ENCODE data around the gene ARG2. TPM values are rescaled to one million over a fixed set of nuclear protein-coding genes. Genes with fewer than 3 reads are reported as not detected.

Gene ARG2
- 1.8 and 2.3 TPM in 2 replicates for total RNA-seq

GRCh38 chr14:67619446-67620216, at the start of gene ARG2:
TSS of gene ARG2 (plus strand) at chr14:67619920. CDS start at chr14:67619978, 58 bp downstream.
- intact Hi-C loops (cut with micrococcal nuclease) = loop anchor here (1.0 to 2.0 kb wide), 10 partner anchors 19 to 1175 kb away; partner anchors contain the start of genes ATP6V1D, PIGH, RDH11 and TMEM229B

- intact Hi-C loops (cut with micrococcal nuclease) = no loop called here
Observed at GRCh38 chr14:67570453-67570852, 49.3 kb upstream of the ARG2 start.

DNA sequence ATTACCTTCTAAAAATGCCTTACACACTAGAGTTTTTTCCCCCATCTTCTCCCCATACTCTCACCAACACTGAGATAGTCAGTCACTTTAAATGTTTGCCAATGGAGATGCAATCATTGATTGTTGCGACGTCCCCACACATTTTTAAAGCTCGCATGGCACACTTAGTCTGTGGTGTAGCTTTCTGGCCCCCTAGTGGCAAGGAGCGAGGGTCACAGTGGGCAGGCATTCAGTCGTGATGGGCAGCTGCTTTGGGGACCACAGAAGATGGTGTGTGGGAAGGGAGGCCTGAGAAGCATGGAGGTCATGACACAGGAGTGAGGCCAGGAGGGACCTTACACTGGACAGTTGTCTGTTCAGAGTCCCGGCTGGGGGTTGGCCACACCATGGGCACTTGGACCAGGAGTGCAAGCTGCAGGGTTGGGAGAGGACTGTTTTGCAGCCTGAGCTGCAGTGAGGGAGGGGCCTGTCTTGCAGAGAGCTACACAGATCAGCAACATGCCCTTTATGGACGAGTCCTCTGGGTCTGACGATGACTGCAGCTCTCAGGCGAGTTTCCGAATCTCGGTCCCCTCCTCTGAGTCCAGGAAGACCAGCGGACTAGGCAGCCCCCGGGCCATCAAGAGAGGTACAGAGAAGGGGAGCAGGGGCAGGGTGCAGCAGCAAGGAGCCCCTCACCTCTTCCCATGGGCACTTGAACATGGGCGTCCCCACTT, 48.3 kb upstream of the ARG2 start:
- intact Hi-C loops (cut with micrococcal nuclease) = loop anchor here (1.0 kb wide), 3 partner anchors 45 to 144 kb away; no protein-coding TSS in a partner anchor

DNA sequence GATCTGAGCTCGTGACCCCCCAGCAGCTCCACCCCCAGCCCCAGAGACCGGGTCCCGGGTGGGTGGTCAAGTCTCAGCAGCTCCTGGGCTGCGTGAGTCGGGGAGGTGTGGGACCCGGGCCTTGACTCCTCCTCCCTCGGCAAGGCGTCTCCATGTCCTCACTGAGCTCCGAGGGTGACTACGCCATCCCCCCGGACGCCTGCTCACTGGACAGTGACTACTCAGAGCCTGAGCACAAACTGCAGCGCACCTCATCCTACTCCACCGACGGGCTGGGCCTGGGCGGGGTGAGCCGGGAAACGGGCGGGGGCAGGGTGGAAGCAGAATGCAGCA, 47.8 kb upstream of the ARG2 start:
- intact Hi-C loops (cut with micrococcal nuclease) = loop anchor here (1.0 kb wide), 3 partner anchors 46 to 145 kb away; no protein-coding TSS in a partner anchor

DNA sequence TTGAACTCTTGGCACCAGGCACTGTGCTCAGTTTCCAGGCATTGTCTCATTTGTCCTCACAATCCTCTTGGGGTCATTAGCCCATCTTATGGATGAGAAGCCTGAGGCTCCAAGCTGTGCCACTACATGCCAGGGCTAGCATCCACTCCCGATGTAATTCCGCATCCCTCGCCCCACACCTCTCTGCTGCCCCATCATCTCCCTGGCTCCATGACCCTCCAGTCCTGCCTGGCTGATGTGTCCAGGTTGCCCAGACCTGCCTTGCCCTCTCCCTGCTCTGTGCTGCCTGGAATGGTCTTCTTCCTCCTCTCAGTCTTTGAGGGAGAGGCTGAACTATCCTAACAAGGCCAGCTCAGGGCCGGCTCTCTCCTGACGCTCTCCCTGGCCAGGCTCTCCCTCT, 47.1 kb upstream of the ARG2 start:
- intact Hi-C loops (cut with micrococcal nuclease) = no loop called here

- intact Hi-C loops (cut with micrococcal nuclease) = no loop called here
Observed at GRCh38 chr14:67573228-67574010, 46.3 kb upstream of the ARG2 start.

- intact Hi-C loops (cut with micrococcal nuclease) = no loop called here
Observed at GRCh38 chr14:67574156-67574555, 45.6 kb upstream of the ARG2 start.

DNA sequence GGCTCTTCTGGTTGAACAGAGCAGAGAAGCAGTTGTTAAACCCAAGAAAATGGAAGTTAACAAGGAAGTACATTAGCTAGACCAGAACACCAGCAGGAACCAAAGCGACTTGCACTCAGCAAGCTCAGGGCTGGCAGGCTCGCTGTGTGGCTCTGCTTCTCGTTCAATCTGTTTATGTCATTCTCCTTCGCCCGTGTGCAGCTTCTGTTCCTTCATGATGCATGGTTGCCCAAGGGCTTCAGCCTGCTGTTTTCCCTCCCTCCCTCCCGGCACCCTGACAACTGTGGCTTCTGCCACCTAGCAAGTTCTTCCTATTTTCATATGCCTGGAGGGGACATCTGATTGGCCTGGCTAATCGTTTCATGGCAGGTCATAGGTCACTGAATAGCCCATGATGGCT, 44.9 kb upstream of the ARG2 start:
- intact Hi-C loops (cut with micrococcal nuclease) = no loop called here

GRCh38 chr14:67575684-67576083, 44.0 kb upstream of the ARG2 start:
- intact Hi-C loops (cut with micrococcal nuclease) = no loop called here

- intact Hi-C loops (cut with micrococcal nuclease) = no loop called here
Observed at GRCh38 chr14:67576216-67576955, 43.3 kb upstream of the ARG2 start.

DNA sequence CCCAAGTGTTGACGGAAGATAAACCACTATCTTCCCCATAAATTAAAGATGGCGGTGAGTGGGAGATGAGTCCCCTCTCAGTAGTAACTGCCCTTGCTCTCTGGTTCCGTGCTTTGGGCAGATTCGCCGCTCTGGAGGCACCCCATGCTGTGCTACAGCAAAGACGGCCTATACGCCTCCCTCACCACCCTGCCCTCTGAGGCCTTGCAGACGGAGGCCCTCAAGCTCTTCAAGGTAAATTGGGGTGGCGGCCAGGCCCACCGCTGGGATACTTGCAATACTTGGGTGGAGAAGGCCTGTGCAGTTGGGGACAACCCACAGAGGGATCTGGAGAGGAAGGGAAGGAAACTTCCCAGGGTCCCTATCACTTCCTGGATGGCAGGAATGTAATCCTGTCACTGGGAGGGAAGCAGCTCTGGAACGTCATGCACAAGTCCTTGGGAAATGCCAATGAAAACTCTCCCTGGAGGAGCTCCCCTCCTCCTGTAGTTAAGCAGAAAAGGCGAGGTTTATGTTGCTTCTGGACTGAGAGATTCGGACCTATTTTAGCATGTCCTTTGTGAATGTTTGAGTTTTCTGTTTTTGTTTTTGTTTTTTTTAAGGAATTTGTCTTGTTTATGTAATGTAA, 42.4 kb upstream of the ARG2 start:
- intact Hi-C loops (cut with micrococcal nuclease) = no loop called here

DNA sequence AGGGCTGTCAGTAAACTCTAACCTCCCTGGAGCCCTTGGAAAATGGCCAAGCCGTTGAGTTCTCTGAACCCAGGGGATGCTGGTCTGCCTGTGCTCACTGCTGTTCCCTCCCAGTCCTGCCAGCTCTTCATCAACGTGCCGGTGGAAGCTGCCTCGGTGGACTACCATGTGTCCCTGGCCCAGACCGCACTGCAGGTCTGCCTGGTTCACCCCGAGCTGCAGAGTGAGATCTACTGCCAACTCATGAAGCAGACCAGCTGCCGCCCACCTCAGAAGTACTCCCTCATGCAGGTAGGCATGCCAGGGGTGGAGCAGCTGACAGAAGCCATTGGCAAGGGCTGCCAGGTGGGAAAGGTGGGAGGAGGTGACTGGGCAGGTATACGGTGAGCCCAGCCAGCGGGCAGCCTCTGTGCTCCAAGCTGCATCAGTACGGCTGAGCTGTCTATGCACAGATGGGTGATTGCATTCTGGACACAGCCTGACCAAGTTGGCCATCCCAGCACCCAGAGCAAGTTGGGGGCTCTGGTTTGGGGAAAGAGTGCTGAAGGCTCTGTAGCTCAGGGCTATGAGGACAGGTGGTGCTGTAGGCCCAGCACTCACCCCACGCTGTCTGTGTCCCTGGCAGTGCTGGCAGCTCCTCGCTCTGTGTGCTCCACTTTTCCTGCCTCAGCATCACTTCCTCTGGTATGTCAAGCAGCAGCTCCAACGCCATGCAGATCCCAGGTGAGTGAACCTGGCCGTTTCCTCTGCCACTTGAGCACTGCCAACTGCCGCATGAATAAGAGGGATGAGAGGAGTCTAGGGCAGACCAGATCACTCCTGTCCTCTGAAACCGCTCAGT, 41.6 kb upstream of the ARG2 start:
- intact Hi-C loops (cut with micrococcal nuclease) = no loop called here

DNA sequence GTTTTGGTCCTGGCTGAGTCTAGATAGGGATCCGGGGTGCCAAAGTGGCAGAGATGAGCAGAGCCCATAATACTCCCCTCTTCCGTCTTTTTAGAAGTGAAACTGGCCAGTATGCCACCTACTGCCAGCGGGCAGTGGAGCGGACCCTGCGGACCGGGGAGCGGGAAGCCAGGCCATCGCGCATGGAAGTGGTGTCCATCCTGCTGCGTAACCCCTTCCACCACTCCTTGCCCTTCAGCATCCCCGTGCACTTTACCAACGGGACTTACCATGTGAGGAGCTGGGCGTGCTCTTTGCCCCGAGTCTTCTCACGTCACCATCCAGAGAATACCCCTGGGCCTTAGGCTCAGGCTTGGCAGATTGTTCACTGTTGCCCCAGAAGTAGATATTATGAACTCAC, 40.7 kb upstream of the ARG2 start:
- intact Hi-C loops (cut with micrococcal nuclease) = no loop called here

DNA sequence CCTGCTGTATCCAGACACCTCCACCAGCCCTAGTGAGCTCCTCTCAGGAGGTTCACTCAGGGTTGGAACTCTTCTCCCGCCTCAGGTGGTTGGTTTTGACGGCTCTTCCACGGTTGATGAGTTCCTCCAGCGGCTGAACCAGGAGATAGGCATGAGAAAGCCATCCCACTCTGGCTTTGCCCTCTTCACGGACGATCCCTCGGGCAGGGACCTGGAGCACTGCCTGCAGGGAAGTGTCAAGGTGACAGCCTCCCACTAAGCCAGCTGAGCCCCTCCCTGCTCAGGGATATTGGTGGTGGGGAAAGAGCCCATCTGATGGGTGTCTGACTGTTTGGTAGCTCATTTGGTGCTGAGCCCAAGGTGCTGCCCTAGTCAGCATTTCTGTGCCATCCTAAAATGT, 40.1 kb upstream of the ARG2 start:
- intact Hi-C loops (cut with micrococcal nuclease) = no loop called here

DNA sequence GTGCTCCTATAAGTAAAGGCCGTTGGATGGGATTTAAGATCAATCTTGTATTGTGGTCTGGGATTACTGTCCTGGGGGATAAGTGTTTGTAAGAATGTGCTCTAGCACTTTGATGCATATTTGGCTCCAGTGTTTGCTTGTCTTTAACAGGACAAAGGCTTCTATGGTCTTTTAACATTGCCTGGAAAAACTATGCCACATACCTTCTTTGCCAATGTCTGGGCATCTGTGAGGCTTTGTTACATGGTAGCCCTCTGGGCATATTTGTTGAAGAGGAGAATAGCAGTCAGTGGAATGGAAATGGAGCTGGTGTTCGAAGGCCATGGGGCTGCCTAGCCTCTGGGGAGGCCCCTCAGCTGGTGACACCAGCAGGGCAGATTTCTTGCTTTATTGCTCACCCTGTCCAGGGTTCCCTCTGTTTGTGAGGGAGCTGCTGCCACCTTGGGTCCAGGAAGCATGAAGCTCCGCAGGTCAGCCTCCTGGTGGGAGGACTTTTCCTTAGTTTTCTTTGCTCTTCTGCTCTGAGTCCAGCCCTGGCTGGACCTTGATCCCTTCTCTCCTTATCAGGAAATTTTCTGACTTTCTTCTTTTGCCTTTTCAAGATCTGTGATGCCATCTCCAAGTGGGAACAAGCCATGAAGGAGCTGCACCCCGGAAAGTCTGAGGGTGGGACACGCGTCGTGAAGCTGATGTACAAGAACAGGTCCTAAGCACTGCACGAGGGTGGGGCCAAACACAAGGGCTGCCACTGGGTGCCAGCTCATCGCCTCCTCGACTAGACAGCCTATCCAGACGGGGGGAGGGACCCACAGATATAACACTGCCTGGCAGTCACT, 39.2 kb upstream of the ARG2 start:
- intact Hi-C loops (cut with micrococcal nuclease) = no loop called here

DNA sequence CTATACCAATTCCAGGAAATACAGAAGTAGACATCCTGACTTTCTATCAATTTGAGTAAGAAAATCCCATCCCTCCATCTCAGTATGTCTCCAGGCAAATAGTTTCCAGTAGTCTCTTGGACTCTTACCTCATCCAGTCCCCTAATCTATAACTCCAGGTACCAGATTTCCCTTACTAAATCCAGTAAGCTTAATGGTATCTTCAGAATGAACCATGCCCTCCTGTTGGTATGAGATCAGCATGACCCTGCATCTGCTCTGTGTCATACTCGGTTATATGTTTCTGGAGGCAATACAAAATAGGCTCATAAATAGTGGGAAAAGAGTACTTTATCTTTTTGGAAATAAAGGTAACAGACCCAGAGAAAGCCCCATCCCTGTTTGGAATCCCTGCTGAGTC, 38.1 kb upstream of the ARG2 start:
- intact Hi-C loops (cut with micrococcal nuclease) = no loop called here

DNA sequence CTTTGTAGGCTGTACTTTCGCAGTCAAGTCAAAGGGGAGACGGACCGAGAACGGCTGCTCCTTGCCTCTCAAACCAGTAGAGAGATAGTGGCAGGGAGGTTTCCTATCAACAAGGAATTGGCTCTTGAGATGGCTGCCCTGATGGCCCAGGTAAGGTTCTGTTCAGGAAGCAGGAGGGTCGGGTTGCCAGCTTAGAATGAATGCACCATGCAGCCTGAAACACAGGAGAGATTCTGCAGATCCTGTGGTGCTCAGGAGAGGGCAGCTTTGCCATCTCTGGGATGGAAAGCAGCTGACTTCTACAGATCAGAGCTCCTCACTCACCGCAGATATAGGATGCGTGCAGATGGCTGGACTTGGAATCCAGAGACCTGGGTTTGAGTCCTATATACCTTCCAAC, 37.7 kb upstream of the ARG2 start:
- intact Hi-C loops (cut with micrococcal nuclease) = no loop called here

GRCh38 chr14:67583711-67584644, 35.7 kb upstream of the ARG2 start:
- intact Hi-C loops (cut with micrococcal nuclease) = loop anchor here (1.0 kb wide), 2 partner anchors 83 to 120 kb away; no protein-coding TSS in a partner anchor
